Upper lobe of right lung (tissue), 1 donor: Measurements from ENCODE around the gene MGAT3. TPM values are rescaled to one million over a fixed set of nuclear protein-coding genes. Genes with fewer than 3 reads are reported as not detected.

ENCODE experiments used
- ATAC-seq: fragments of 200-7000 bp; cut with Tn5 transposase; one replicate; pipeline ENCODE4 v1.9.1; 2020; ENCODE audit warnings: mild to moderate bottlenecking, moderate library complexity
- DNase-seq: peaks from one replicate; pipeline ENCODE4 v3.0.0-alpha.2; 2020
- H3K27ac ChIP-seq: fragments of 200-600 bp; one replicate; pipeline ENCODE4 v1.8.0; 2022
- H3K27me3 ChIP-seq: fragments of 200-600 bp; one replicate; pipeline ENCODE4 v1.8.0; 2022; ENCODE audit warnings: mild to moderate bottlenecking
- H3K36me3 ChIP-seq: fragments of 200-600 bp; one replicate; pipeline ENCODE4 v1.8.0; 2022
- H3K4me1 ChIP-seq: fragments of 200-600 bp; one replicate; pipeline ENCODE4 v1.8.0; 2022
- H3K4me3 ChIP-seq: fragments of 200-600 bp; one replicate; pipeline ENCODE4 v1.8.0; 2022; ENCODE audit warnings: mild to moderate bottlenecking
- H3K9me3 ChIP-seq: fragments of 200-600 bp; one replicate; pipeline ENCODE4 v1.8.0; 2022
- intact Hi-C: fragments of 100-400 bp; cut with DNase I; formaldehyde crosslinking; loops from one replicate; pipeline ENCODE4 v1.11.0; 2022
- total RNA-seq: library from RNA; stranded (reverse); fragmentation: NEBNext Ultra II Directional; extraction: Animal tissue kit (Norgen Biotek cat#: 25700); gene quantifications from one replicate; pipeline ENCODE4 v1.2.1, GENCODE V29; 2021
- TF ChIP-seq, protein P1 (sequence below): fragments of 200-600 bp; IDR thresholded peaks from one replicate; pipeline ENCODE4 v1.8.0; 2022; ENCODE audit warnings: antibody characterized with exemption
- donor health status: DM: no; HTN: yes; CAD: no; lungs with severe emphysema.

MGAT3 gene
- total RNA-seq, 1 donor from 2014 or later: 34.8 TPM

DNA sequence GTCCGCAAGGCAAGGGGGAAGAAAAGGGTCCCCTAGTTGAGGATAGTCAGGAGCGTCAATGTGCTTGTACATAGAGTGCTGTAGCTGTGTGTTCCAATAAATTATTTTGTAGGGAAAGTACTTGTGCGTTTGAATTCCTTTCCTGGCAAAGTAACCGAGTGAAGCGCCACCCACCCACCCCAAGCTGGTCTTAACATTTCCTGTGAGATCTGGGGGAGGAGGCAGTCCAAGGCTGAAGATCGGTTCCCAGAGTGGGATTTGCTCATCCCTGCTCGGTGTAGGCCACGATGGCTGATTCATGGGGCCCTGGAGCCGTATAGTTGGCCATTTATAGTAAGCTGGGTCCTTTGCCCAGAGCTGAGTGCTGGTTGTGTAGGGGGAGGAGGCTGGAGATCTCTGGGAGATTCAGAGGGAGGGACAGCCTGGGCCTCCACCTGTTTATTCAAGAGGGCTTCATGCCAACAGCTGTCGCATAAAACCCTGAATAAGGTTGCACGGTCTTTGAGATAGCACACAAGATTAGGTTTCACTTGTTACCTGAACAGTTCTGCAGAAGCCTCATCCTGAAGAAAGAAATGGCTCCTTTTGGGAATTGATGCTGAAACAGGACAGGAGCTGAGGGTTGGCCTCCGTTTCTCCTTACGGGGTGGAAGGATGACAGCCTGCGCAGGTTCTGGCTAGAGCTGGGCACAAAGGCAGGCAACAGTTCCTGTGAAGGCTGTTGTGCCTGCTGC lies 65.9 kb downstream of the MGAT3 start:
- H3K27me3 ChIP-seq: no peaks in the 10 kb centered on the region
- TF ChIP-seq, protein P1, sequence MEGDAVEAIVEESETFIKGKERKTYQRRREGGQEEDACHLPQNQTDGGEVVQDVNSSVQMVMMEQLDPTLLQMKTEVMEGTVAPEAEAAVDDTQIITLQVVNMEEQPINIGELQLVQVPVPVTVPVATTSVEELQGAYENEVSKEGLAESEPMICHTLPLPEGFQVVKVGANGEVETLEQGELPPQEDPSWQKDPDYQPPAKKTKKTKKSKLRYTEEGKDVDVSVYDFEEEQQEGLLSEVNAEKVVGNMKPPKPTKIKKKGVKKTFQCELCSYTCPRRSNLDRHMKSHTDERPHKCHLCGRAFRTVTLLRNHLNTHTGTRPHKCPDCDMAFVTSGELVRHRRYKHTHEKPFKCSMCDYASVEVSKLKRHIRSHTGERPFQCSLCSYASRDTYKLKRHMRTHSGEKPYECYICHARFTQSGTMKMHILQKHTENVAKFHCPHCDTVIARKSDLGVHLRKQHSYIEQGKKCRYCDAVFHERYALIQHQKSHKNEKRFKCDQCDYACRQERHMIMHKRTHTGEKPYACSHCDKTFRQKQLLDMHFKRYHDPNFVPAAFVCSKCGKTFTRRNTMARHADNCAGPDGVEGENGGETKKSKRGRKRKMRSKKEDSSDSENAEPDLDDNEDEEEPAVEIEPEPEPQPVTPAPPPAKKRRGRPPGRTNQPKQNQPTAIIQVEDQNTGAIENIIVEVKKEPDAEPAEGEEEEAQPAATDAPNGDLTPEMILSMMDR: no peak
- H3K36me3 ChIP-seq: peaks cover 45% of the 10 kb centered on the region
- peaks cover 64% of the 10 kb centered on the region for H3K4me1 ChIP-seq
- H3K4me3 ChIP-seq: peak overlapping the region; percentile 100
- H3K9me3 ChIP-seq: no peaks in the 10 kb centered on the region
- ATAC-seq: no peak
- peak overlapping the region; percentile 48 for H3K27ac ChIP-seq
- intact Hi-C loops: no loop called here
- no peak for DNase-seq

DNA sequence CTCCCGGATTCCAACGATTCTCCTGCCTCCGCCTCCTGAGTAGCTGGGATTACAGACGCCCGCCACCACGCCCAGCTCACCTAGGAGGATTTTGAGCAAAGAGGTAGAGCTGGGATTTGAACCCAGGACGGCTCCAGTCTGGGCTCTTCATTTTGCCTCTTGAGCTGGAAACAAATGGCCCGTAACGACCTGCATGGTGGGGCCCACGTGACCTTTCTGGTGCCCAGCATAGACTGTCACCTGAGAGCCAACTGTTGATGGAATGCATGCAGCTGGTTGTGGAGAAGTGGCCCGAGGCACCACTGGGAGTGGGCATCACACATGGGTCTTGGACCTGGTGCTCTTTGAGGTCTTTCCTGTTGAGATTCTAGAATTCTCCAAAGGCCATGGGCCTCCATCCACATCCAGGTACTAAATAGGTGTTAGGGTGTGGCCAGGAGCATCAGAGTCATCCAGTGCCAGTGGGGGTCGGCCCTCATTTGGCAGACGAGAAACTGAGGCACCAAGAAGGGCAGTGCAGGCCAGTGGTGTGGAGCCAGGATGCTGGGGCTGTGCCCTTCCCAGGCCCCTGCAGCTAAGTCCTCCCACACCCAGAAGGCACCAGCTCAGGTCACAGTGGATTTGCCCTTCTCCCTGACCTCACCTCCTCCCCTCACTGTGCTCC lies 67.4 kb downstream of the MGAT3 start:
- DNase-seq: no peak
- no peak overlapping the region for H3K27ac ChIP-seq
- no peak overlapping the region for H3K4me3 ChIP-seq
- peaks cover 65% of the 10 kb centered on the region for H3K4me1 ChIP-seq
- ATAC-seq: no peak
- no peaks in the 10 kb centered on the region for H3K9me3 ChIP-seq
- H3K27me3 ChIP-seq: no peaks in the 10 kb centered on the region
- intact Hi-C loops: no loop called here
- H3K36me3 ChIP-seq: peaks cover 57% of the 10 kb centered on the region
- TF ChIP-seq, protein P1: no peak

DNA sequence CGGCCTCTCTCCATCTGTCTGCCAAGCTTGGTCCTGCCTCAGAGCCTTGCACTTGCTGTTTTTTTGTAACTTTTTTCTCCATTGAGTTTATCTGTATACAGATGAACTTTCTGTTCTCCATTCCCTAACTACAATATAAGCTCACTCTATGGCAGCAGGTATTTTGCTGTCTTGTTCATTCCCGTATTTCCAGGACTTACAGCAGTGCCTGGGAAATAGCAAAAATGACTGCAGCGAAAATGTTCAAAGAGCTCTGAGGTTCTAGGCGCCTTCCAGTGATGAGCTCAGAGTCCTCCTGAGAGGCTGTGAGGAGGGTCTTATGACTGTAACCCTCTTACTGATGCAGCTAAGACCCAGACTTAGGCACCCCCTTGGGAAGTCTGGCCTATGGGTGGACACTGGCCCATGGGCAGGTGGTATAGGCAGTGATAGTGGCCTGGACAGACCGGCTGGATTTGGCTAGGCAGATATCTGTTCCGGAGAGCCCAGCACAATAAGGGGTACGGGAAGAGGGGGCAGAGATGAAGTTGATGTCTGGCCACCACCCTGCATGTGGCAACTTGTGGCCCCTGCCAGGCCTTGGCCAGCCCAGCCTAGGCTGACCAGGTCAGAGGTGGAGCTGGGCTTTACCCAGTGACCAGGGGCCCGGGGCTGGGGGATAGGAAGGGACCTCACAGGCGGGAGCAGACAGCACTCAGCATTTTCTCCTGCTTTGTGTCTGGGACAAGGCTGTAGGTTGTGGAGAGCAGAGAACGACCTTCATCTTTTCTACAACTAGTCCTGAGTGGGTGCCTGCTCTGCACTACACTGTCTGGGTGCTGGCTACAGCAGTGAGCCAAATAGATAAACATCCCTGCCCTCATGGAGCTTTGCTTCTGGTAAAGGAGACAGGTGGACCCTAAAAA lies 68.2 kb downstream of the MGAT3 start:
- Histone ChIP-seq H3K27me3 (no peaks in the 10 kb centered on the region), H3K4me3 (no peak overlapping the region), H3K36me3 (peaks cover 65% of the 10 kb centered on the region), H3K27ac (peak overlapping the region; percentile 0), H3K9me3 (no peaks in the 10 kb centered on the region), H3K4me1 (peaks cover 72% of the 10 kb centered on the region)
- ATAC-seq (no peak), DNase-seq (no peak)
- intact Hi-C loops: no loop called here
- TF ChIP-seq, protein P1: no peak

DNA sequence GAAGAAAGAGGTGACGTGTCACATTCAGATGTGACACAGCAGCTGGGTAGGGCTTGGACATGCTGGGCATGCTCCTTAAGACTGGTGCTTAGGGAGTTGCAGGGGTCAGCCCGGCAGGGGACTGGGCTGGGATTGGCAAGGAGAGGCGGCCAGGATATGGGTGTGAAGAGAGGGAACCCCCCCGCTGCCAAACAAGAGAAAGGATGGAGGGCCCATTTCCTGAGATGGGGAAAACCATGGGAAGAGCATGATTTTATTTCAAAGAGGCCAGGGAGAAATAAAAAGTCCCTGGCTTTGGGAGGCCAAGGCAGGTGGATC lies 68.8 kb downstream of the MGAT3 start:
- intact Hi-C loops: no loop called here
- H3K4me3 ChIP-seq: no peak overlapping the region
- no peaks in the 10 kb centered on the region for H3K9me3 ChIP-seq
- peaks cover 69% of the 10 kb centered on the region for H3K36me3 ChIP-seq
- H3K27ac ChIP-seq: no peak overlapping the region
- no peak for DNase-seq
- no peak for ATAC-seq
- H3K4me1 ChIP-seq: peaks cover 79% of the 10 kb centered on the region
- no peaks in the 10 kb centered on the region for H3K27me3 ChIP-seq
- TF ChIP-seq, protein P1: no peak

DNA sequence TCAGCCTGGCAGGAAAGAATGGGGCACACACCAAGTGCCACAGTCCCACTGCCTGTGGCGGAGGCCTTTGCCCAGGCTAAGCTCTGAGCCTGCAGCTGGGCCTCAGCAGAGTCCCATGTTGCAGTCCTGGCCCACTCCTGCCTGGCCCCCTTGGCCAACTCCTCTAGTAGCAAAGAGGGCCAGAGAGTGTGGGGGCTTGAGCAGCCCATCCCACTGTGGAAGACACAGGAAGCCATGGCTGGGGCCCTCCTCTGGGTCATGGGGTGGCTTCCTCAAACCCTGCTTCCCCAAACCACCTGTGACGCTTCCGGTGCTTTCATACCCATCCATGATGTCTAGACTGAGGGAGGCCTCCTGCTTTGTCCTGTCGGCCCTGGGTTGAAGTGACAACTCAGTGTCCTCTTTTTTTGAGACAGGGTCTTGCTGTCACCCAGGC lies 69.9 kb downstream of the MGAT3 start:
- H3K4me3 ChIP-seq: no peak overlapping the region
- H3K4me1 ChIP-seq: peaks cover 88% of the 10 kb centered on the region
- intact Hi-C loops: no loop called here
- H3K9me3 ChIP-seq: no peaks in the 10 kb centered on the region
- TF ChIP-seq, protein P1: no peak
- no peak for DNase-seq
- ATAC-seq: peak; percentile 1
- peaks cover 65% of the 10 kb centered on the region for H3K36me3 ChIP-seq
- no peak overlapping the region for H3K27ac ChIP-seq
- no peaks in the 10 kb centered on the region for H3K27me3 ChIP-seq
